ENCODE data around the gene CIAO1. TPM values are rescaled to one million over a fixed set of nuclear protein-coding genes. Genes with fewer than 3 reads are reported as not detected.

Gene CIAO1
- total and polyA plus RNA-seq, 8 donors = 29.3 to 161 (median 62.6) TPM

DNA sequence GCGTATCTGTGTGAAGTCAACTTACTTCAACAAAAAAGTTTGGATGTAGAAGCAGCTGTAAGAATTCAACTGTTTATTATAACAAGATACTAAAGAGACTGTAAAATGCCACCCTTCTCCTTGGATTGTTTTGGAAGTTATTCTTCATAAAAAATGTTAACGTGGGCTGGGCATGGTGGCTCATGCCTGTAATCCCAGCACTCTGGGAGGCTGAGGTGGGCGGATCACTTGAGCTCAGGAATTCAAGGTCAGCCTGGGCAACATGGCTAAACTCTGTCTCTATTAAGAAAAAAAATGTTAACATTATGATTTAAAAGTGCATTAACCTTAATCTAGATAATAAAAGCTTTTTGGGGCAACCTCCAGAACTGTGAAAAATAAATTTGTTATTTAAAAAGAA lies 7.7 kb downstream of the CIAO1 start:
- Histone ChIP-seq H3K36me3 (peaks cover 72 to 100% (median 100%) of the 10 kb centered on the region in 4 donors), H3K27ac (no peak overlapping the region), H3K4me1 (no peaks in the 10 kb centered on the region), H3K4me3 (no peak overlapping the region), H3K27me3 (no peaks in the 10 kb centered on the region), H3K9me3 (no peaks in the 10 kb centered on the region)
- DNase-seq = no peak
- intact Hi-C loops (cut with DNase I; ENCODE audit: low total_unique reads) = no loop called here
- TF ChIP-seq POLR2A (IDR thresholded peaks at IDR 0.05) (no peak), POLR2AphosphoS5 (IDR thresholded peaks at IDR 0.05) (no peak), EP300 (IDR thresholded peaks at IDR 0.05) (no peak)
- TF ChIP-seq, protein P1, sequence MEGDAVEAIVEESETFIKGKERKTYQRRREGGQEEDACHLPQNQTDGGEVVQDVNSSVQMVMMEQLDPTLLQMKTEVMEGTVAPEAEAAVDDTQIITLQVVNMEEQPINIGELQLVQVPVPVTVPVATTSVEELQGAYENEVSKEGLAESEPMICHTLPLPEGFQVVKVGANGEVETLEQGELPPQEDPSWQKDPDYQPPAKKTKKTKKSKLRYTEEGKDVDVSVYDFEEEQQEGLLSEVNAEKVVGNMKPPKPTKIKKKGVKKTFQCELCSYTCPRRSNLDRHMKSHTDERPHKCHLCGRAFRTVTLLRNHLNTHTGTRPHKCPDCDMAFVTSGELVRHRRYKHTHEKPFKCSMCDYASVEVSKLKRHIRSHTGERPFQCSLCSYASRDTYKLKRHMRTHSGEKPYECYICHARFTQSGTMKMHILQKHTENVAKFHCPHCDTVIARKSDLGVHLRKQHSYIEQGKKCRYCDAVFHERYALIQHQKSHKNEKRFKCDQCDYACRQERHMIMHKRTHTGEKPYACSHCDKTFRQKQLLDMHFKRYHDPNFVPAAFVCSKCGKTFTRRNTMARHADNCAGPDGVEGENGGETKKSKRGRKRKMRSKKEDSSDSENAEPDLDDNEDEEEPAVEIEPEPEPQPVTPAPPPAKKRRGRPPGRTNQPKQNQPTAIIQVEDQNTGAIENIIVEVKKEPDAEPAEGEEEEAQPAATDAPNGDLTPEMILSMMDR (IDR thresholded peaks at IDR 0.05) = no peak
- WGBS, 5 donors = 63 to 78% (median 71%) methylated on average over 3 of the region's 3 CpGs

DNA sequence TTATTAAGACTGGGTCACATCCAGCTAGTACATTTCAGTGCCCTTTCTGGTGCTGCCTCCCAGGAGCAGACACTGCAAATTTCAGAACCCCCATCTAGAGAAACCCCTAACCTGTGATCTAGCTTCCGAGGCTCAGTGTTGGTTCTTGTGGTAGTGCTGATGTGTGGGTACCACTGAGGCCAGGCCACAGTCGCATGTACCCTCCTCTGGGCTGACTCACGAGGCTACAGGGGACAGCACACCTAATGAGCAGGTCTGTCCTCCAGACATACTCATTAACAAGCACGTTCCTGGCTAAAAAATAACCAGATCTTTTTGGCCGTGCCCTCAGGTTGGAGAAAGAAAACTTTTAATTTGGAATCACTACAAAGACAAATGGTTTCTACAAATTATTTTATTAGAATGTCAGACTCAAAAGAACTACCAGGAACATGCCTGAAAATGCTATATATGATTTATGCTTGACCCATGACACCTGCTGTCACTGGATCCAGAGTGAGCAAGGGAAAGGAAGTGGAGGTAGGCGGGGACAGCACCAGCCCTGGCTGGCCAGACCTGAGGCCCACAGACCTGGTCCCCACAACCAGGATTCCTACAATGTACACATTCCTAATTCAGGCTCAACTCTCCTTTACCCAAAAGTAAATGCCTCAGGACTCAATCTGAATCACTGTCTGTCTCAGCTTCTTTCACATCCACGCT lies 8.5 kb downstream of the CIAO1 start:
- H3K27ac ChIP-seq = no peak overlapping the region
- WGBS, 5 donors = 75 to 84% (median 76%) methylated on average over 7 of the region's 7 CpGs
- intact Hi-C loops (cut with DNase I; ENCODE audit: low total_unique reads) = no loop called here
- H3K27me3 ChIP-seq = no peaks in the 10 kb centered on the region
- no peaks in the 10 kb centered on the region for H3K4me1 ChIP-seq
- H3K9me3 ChIP-seq = no peaks in the 10 kb centered on the region
- TF ChIP-seq POLR2A (IDR thresholded peaks at IDR 0.05) (no peak), POLR2AphosphoS5 (IDR thresholded peaks at IDR 0.05) (no peak)
- TF ChIP-seq, protein P1 (IDR thresholded peaks at IDR 0.05) = no peak
- no peak for DNase-seq
- H3K4me3 ChIP-seq = no peak overlapping the region
- peaks cover 72 to 100% (median 100%) of the 10 kb centered on the region in 4 donors for H3K36me3 ChIP-seq

DNA sequence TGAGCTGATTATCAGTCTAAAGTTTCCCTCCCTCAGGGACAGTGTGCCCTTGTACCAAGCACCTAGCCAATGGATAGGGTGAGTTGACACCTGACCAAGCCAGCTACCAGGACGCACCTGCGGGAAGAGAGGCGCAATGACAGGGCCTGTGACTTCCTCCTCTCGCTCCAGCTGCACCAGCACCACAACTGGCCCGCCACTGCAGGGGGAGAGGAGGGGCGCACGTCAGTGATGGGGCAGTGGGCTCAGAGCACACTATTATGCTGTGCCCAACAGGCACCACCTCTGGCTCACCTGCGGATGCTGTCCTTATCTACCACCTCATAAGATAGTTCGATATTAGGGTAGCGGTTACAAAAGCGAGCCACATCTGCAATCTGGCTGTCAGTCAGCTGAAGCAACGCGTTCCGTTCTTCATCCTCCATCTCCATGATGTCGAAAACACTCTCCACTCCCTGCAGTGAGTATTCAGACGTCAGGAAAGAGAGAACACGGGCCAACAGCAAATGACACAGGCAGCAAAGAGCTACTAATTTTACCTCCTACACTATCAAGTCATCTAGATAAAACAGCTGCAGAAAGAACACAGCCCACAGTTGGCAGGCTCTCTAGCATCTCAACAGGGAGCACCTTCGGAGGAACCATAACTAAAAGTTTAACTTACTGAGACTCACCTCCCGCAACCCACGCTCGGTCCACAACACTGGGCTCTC lies 10.9 kb downstream of the CIAO1 start:
- TF ChIP-seq POLR2AphosphoS5 (IDR thresholded peaks at IDR 0.05) = no peak
- no peak overlapping the region for H3K27ac ChIP-seq
- intact Hi-C loops (cut with DNase I; ENCODE audit: low total_unique reads) = no loop called here
- no peaks in the 10 kb centered on the region for H3K27me3 ChIP-seq
- H3K36me3 ChIP-seq = peaks cover 82 to 100% (median 100%) of the 10 kb centered on the region in 4 donors
- WGBS, 5 donors = 91 to 93% (median 92%) methylated on average over 21 of the region's 21 CpGs
- no peak overlapping the region for H3K4me3 ChIP-seq
- no peaks in the 10 kb centered on the region for H3K9me3 ChIP-seq
- no peak for DNase-seq
- no peaks in the 10 kb centered on the region for H3K4me1 ChIP-seq

DNA sequence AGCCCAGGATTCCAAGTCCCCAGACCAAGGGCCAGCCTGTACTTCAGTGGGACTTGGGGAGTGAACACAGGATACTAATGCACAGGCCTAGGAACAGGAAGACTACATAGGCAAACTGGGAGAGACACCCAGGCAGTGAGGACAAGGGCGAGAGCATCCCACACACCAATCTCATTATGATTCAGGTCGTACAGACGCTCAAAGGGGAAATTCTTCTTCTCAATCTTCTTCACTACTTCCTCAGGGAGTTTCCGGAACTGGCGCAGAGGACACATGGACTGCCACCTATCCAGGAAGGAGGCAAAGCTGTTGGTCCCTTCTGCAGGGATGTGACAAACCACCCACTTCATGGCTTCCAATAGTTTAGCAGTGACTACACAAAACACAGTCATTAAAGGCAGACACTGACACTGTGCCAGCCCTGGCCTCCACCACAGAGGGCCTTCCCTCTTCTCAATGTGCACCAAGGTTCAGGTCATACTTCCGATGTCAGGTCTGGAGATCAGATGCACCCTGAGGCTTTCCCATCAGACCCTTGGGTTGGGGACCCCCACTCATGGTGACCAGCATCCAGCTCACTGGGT lies 21.3 kb downstream of the CIAO1 start:
- Histone ChIP-seq H3K27ac (no peak overlapping the region), H3K4me1 (no peaks in the 10 kb centered on the region), H3K4me3 (no peak overlapping the region), H3K36me3 (peaks cover 98 to 100% (median 100%) of the 10 kb centered on the region in 4 donors), H3K27me3 (no peaks in the 10 kb centered on the region), H3K9me3 (no peaks in the 10 kb centered on the region)
- TF ChIP-seq, protein P1 (IDR thresholded peaks at IDR 0.05) = no peak
- TF ChIP-seq EP300 (IDR thresholded peaks at IDR 0.05) (no peak), POLR2A (IDR thresholded peaks at IDR 0.05) (no peak), POLR2AphosphoS5 (IDR thresholded peaks at IDR 0.05) (no peak)
- intact Hi-C loops (cut with DNase I; ENCODE audit: low total_unique reads) = no loop called here
- 79 to 88% (median 87%) methylated on average over 6 of the region's 6 CpGs for WGBS, 5 donors
- DNase-seq = no peak
